Mesodermal cell (in vitro differentiated cells): ENCODE measurements around the gene SMIM27.

Source experiments
- H3K27ac ChIP-seq: 2 replicates; pipeline ENCODE4 v1.7.0; 2013; ENCODE audit warnings: mild to moderate bottlenecking, low read depth, low read length, moderate library complexity; ENCODE audit not compliant: severe bottlenecking
- H3K36me3 ChIP-seq: 2 replicates; pipeline ENCODE4 v1.7.1; 2013; ENCODE audit warnings: mild to moderate bottlenecking, low read length, moderate library complexity; ENCODE audit not compliant: control insufficient read depth, insufficient read depth
- H3K4me1 ChIP-seq: one replicate; pipeline ENCODE4 v1.7.1; 2013; ENCODE audit warnings: mild to moderate bottlenecking, low read length; ENCODE audit not compliant: insufficient read depth, control insufficient read depth, poor library complexity, severe bottlenecking
- H3K4me3 ChIP-seq: 2 replicates; pipeline ENCODE4 v1.7.0; 2013; ENCODE audit warnings: low read length, control low read depth, mild to moderate bottlenecking; ENCODE audit not compliant: insufficient read depth, poor library complexity, severe bottlenecking; ENCODE audit errors: extremely low read depth
- H3K9me3 ChIP-seq: 2 replicates; pipeline ENCODE4 v1.7.1; 2013; ENCODE audit warnings: mild to moderate bottlenecking, low read length, moderate library complexity; ENCODE audit not compliant: control insufficient read depth
- WGBS, 2 experiments: methylation state at CpG; one replicate each; pipeline ENCODE4 v1.1.5; 2013; ENCODE audit warnings: missing lambda C conversion rate in 2 of 2; ENCODE audit not compliant: insufficient coverage in 2 of 2; 5-methylcytosine and 5-hydroxymethylcytosine counted together

SMIM27 gene

DNA sequence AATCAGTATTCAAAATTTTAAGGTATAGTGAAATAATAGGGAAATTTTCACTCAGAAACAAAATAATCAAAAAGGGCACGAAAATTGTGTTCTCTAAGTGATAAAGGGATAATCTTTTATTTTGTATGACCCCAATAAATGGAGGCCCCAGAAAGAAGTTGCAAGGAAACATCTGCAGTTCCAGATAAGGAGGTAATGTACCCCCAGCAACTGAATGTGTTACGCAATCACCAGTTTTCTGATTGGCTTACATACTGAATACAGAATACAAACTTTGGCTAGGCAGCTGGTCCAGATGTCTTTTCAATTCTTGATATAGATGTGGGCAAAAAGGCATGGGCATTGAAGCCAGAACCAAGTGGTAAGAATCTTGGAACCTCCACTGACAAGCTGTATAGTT, 2.0 kb downstream of the SMIM27 start:
- Histone ChIP-seq H3K9me3 (no peaks in the 10 kb centered on the region), H3K27ac (no peak overlapping the region), H3K36me3 (peaks cover 8% of the 10 kb centered on the region), H3K4me1 (no peaks in the 10 kb centered on the region), H3K4me3 (no peak overlapping the region)
- WGBS, 2 experiments: no CpG with 5 or more reads among the region's 2 CpGs

DNA sequence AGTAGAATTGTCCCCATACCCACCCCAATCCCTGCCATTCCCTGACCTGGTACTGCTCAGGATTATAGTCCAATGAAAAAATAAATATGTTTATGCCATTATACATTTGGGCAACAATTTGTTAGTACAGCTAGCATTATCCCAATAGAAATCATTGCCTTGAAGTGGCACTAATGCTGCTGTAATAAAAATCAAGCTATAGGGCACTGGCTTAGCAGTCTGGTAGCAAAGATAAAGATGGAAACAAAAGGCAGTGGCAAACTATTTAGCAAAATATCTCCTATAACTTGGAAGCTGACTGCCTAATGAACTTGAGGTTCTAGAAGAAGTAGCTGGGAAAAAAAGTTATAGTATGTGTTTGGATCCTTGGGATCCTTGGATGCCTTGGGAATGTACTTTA, 2.5 kb downstream of the SMIM27 start:
- H3K4me3 ChIP-seq: no peak overlapping the region
- no peaks in the 10 kb centered on the region for H3K4me1 ChIP-seq
- H3K36me3 ChIP-seq: peaks cover 3% of the 10 kb centered on the region
- H3K9me3 ChIP-seq: no peaks in the 10 kb centered on the region
- no peak overlapping the region for H3K27ac ChIP-seq

- Histone ChIP-seq H3K9me3 (no peaks in the 10 kb centered on the region), H3K27ac (no peak overlapping the region), H3K36me3 (peaks cover 3% of the 10 kb centered on the region), H3K4me3 (no peak overlapping the region), H3K4me1 (no peaks in the 10 kb centered on the region)
- 100% methylated on average over 1 of the region's 3 CpGs; no CpG with 5 or more reads in 1 of the 2 experiments for WGBS, 2 experiments
Observed at GRCh38 chr9:32558408-32558934, 6.3 kb downstream of the SMIM27 start.

- H3K4me1 ChIP-seq: no peaks in the 10 kb centered on the region
- peaks cover 53% of the 10 kb centered on the region for H3K36me3 ChIP-seq
- H3K4me3 ChIP-seq: no peak overlapping the region
- 96 to 100% methylated on average over 3 to 5 of the region's 6 CpGs for WGBS, 2 experiments
- no peaks in the 10 kb centered on the region for H3K9me3 ChIP-seq
- H3K27ac ChIP-seq: no peak overlapping the region
Observed at GRCh38 chr9:32565967-32566366, 13.8 kb downstream of the SMIM27 start.

DNA sequence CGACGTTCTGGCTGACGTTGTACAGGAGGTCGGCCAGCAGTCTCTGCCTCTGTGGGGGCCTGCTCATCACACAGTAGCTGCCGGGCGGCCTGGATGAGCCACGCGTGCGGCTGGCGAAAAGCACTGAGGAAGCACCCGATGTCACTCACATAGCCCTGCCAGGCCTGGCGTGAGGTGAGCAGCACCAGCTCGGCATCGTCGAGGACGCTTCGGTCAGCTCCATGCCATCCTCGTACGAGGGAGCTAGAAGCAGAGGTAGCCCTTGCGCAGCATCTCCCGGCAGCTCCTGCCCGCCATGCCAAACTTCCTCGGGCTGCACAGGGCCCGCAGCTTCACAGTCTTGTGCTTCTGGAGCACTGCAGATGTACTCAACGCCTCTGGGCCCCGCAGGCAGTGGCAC, 14.6 kb downstream of the SMIM27 start:
- H3K4me3 ChIP-seq: no peak overlapping the region
- H3K9me3 ChIP-seq: no peaks in the 10 kb centered on the region
- H3K36me3 ChIP-seq: peaks cover 53% of the 10 kb centered on the region
- no peak overlapping the region for H3K27ac ChIP-seq
- peaks cover 6% of the 10 kb centered on the region for H3K4me1 ChIP-seq
- 94 to 97% methylated on average over 26 of the region's 26 CpGs for WGBS, 2 experiments

DNA sequence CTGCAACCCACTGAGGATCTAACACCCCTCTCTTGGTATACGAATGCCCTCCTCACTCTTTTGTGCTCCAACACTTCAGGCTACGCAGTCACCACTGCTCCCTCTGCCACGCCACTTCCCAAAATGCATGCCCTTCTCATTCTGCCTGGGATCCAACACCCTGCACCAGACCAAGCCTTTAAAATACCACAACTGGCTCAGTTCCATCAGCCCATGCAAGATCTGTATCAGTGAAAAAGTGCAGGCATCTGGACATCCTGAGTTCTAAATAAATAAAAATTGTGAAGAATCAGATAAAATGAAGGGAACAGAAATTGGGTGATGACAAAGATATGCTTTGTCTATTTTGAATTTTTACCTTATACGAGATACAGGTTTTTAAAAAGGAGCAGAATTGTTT, 18.1 kb downstream of the SMIM27 start:
- Histone ChIP-seq H3K9me3 (no peaks in the 10 kb centered on the region), H3K27ac (no peak overlapping the region), H3K4me1 (peaks cover 8% of the 10 kb centered on the region), H3K4me3 (no peak overlapping the region), H3K36me3 (peaks cover 39% of the 10 kb centered on the region)
- WGBS, 2 experiments: 90 to 100% methylated on average over 2 to 3 of the region's 4 CpGs

- no peaks in the 10 kb centered on the region for H3K9me3 ChIP-seq
- H3K27ac ChIP-seq: peak overlapping the region; percentile 77
- WGBS, 2 experiments: 0% methylated on average over 2 to 13 of the region's 17 CpGs
Observed at GRCh38 chr9:32571969-32572899, 20.1 kb downstream of the SMIM27 start.

GRCh38 chr9:32572900-32573523, 20.9 kb downstream of the SMIM27 start, which contains the start of gene NDUFB6:
TSS of gene NDUFB6 (minus strand) at chr9:32573159. CDS start at chr9:32573060, 99 bp downstream.
- H3K4me3 ChIP-seq: peak within 1 kb of the TSS; percentile 98
- WGBS, 2 experiments: 1 to 2% methylated on average over 20 to 28 of the region's 36 CpGs
- peaks cover 8% of the 10 kb centered on the region for H3K4me1 ChIP-seq
- no peaks in the 10 kb centered on the region for H3K9me3 ChIP-seq
- H3K36me3 ChIP-seq: peaks cover 14% of the 10 kb centered on the region
- peak within 1 kb of the TSS; percentile 77 for H3K27ac ChIP-seq

More at GRCh38 chr9:32571969-32572899, 20.1 kb downstream of the SMIM27 start:
- Histone ChIP-seq H3K36me3 (peaks cover 19% of the 10 kb centered on the region), H3K4me1 (peaks cover 8% of the 10 kb centered on the region), H3K4me3 (peak overlapping the region; percentile 98)

- Histone ChIP-seq H3K9me3 (no peaks in the 10 kb centered on the region), H3K36me3 (peaks cover 10% of the 10 kb centered on the region), H3K4me1 (peaks cover 8% of the 10 kb centered on the region), H3K27ac (no peak overlapping the region), H3K4me3 (no peak overlapping the region)
- WGBS, 2 experiments: 95 to 100% methylated on average over 2 to 3 of the region's 7 CpGs
Observed at GRCh38 chr9:32573821-32574220, 21.7 kb downstream of the SMIM27 start.

DNA sequence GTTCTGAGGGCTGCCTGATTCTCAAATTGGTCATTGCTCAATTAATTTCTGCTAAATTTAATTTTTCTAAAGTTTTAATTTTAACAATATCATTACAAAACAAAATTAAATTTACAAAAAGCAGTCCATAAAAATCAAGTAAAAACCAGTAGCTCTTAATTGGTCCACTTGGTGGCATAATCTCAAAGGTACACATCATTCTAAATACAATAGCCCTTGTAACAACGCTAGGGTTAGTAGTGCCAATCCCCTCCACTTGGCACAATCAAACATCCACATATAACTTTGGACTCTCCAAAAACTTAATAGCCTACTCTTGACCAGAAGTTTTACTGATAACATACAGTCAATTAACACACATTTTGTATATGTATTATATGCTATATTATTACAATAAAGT, 22.7 kb downstream of the SMIM27 start:
- Histone ChIP-seq H3K9me3 (no peaks in the 10 kb centered on the region), H3K4me3 (no peak overlapping the region), H3K36me3 (peaks cover 2% of the 10 kb centered on the region), H3K27ac (no peak overlapping the region), H3K4me1 (peaks cover 8% of the 10 kb centered on the region)
- no CpG with 5 or more reads among the region's 1 CpG for WGBS, 2 experiments
